GM23338 (cell line): Measurements from ENCODE around the gene TNFAIP8L3. TPM values are rescaled to one million over a fixed set of nuclear protein-coding genes. Genes with fewer than 3 reads are reported as not detected.

Source experiments
- ATAC-seq: fragments of 200-7000 bp; cut with Tn5 transposase; 3 replicates; pipeline ENCODE4 v1.9.1; 2020
- DNase-seq: peaks from one replicate; pipeline ENCODE4 v3.0.0-alpha.2; 2015; ENCODE audit warnings: low spot score
- H2AFZ ChIP-seq: fragments of 200-600 bp; sonication (generic); 2 replicates; pipeline ENCODE4 v1.8.0; 2016; ENCODE audit warnings: antibody characterized with exemption, mild to moderate bottlenecking, moderate library complexity
- H3F3A ChIP-seq: fragments of 200-600 bp; sonication (generic); replicated peaks from 2 replicates; pipeline ENCODE4 v1.8.0; 2017; ENCODE audit warnings: antibody characterized with exemption, mixed run types, low read depth
- H3K27ac ChIP-seq: fragments of 200-600 bp; sonication (generic); 2 replicates; pipeline ENCODE4 v1.6.1; 2016; ENCODE audit warnings: low read depth
- H3K27me3 ChIP-seq: fragments of 200-600 bp; sonication (generic); 2 replicates; pipeline ENCODE4 v1.8.0; 2016; ENCODE audit warnings: mild to moderate bottlenecking, mixed run types, moderate library complexity; ENCODE audit not compliant: insufficient read depth
- H3K36me3 ChIP-seq: fragments of 200-600 bp; sonication (generic); 2 replicates; pipeline ENCODE4 v1.8.0; 2016; ENCODE audit warnings: mild to moderate bottlenecking; ENCODE audit not compliant: insufficient read depth
- H3K4me1 ChIP-seq: fragments of 200-600 bp; sonication (generic); 2 replicates; pipeline ENCODE4 v1.8.0; 2016; ENCODE audit warnings: mild to moderate bottlenecking, moderate library complexity; ENCODE audit not compliant: insufficient read depth
- H3K4me2 ChIP-seq: fragments of 200-600 bp; sonication (generic); 2 replicates; pipeline ENCODE4 v1.7.1; 2017; ENCODE audit warnings: mixed run types
- H3K4me3 ChIP-seq: fragments of 200-600 bp; sonication (generic); 2 replicates; pipeline ENCODE4 v1.6.1; 2016; ENCODE audit warnings: mixed run types
- H3K79me2 ChIP-seq: fragments of 200-600 bp; sonication (generic); replicated peaks from 2 replicates; pipeline ENCODE4 v1.8.0; 2017; ENCODE audit warnings: mild to moderate bottlenecking; ENCODE audit not compliant: insufficient read depth
- H3K9me2 ChIP-seq: fragments of 200-600 bp; sonication (generic); 2 replicates; pipeline ENCODE4 v1.8.0; 2017; ENCODE audit not compliant: insufficient read depth
- H4K20me1 ChIP-seq: fragments of 200-600 bp; sonication (generic); replicated peaks from 2 replicates; pipeline ENCODE4 v1.8.0; 2017; ENCODE audit warnings: mild to moderate bottlenecking; ENCODE audit not compliant: insufficient read depth
- H3K27ac Mint-ChIP-seq: 2 replicates; pipeline ENCODE4 v1.8.0; 2020; ENCODE audit warnings: inconsistent platforms, mild to moderate bottlenecking, moderate library complexity, mixed read lengths
- H3K27me3 Mint-ChIP-seq: 3 replicates; pipeline ENCODE4 v1.8.0; 2022; ENCODE audit warnings: low read depth, mild to moderate bottlenecking, moderate library complexity, mixed read lengths, inconsistent platforms; ENCODE audit not compliant: insufficient read depth, poor library complexity
- H3K36me3 Mint-ChIP-seq: 3 replicates; pipeline ENCODE4 v1.8.0; 2021; ENCODE audit warnings: low read depth, mild to moderate bottlenecking, inconsistent platforms, moderate library complexity, mixed read lengths
- H3K4me1 Mint-ChIP-seq: 3 replicates; pipeline ENCODE4 v1.8.0; 2020; ENCODE audit warnings: mild to moderate bottlenecking, inconsistent platforms, mixed read lengths
- H3K4me3 Mint-ChIP-seq: 3 replicates; pipeline ENCODE4 v1.8.0; 2021; ENCODE audit warnings: moderate library complexity, mild to moderate bottlenecking, inconsistent platforms, mixed read lengths
- H3K9me3 Mint-ChIP-seq: 3 replicates; pipeline ENCODE4 v1.8.0; 2020; ENCODE audit warnings: moderate library complexity, mild to moderate bottlenecking, inconsistent platforms, mixed read lengths
- CREB1 ChIP-seq: fragments of 250-450 bp; sonication (Bioruptor Pico); IDR thresholded peaks from 2 replicates; pipeline ENCODE4 v1.5.0; 2020; ENCODE audit warnings: low read depth, mild to moderate bottlenecking, moderate library complexity
- EZH2 ChIP-seq: fragments of 200-600 bp; sonication (generic); IDR thresholded peaks from one replicate; pipeline ENCODE4 v1.8.0; 2017; ENCODE audit warnings: antibody characterized with exemption, mild to moderate bottlenecking, low read depth; ENCODE audit not compliant: unreplicated experiment
- EZH2phosphoT487 ChIP-seq: fragments of 200-600 bp; sonication (generic); IDR thresholded peaks from one replicate; pipeline ENCODE4 v1.8.1; 2018; ENCODE audit warnings: antibody characterized with exemption; ENCODE audit not compliant: unreplicated experiment
- JUNB ChIP-seq: IDR thresholded peaks from one replicate; pipeline ENCODE4 v1.6.1; 2016; ENCODE audit warnings: antibody characterized with exemption; ENCODE audit not compliant: unreplicated experiment
- NANOG ChIP-seq: IDR thresholded peaks from 2 replicates; pipeline ENCODE4 v1.6.1; 2016; ENCODE audit warnings: antibody characterized with exemption, borderline replicate concordance
- POLR2AphosphoS5 ChIP-seq: IDR thresholded peaks from 2 replicates; pipeline ENCODE4 v1.6.1; 2016; ENCODE audit warnings: antibody characterized with exemption, low read depth
- STAT1 ChIP-seq: IDR thresholded peaks from one replicate; pipeline ENCODE4 v1.6.1; 2016; ENCODE audit warnings: antibody characterized with exemption; ENCODE audit not compliant: unreplicated experiment
- ZNF114 ChIP-seq: fragments of 250-450 bp; sonication (Bioruptor Pico); IDR thresholded peaks from 2 replicates; pipeline ENCODE4 v1.5.0; 2020; ENCODE audit warnings: mild to moderate bottlenecking, moderate library complexity
- ZNF331 ChIP-seq: fragments of 250-450 bp; sonication (Bioruptor Pico); IDR thresholded peaks from 2 replicates; pipeline ENCODE4 v1.5.0; 2020; ENCODE audit warnings: low read depth, mild to moderate bottlenecking, moderate library complexity
- polyA plus RNA-seq: library from polyadenylated mRNA; unstranded; fragments of >200 nt; fragmentation: Nextera tagmentation; extraction: Ambion mirVana; gene quantifications from 2 replicates; pipeline ENCODE4 v1.2.1, GENCODE V29; 2016
- total RNA-seq: library from RNA; depleted of rRNA; stranded (reverse); fragments of >200 nt; shearing (Covaris generic); gene quantifications from 2 replicates; pipeline ENCODE4 v1.2.3, GENCODE V29; 2014
- TF ChIP-seq, protein P1 (sequence below): IDR thresholded peaks from one replicate; pipeline ENCODE4 v1.6.1; 2018; ENCODE audit warnings: antibody characterized with exemption; ENCODE audit not compliant: unreplicated experiment
- TF ChIP-seq, protein P2 (sequence below): fragments of 250-450 bp; sonication (Bioruptor Pico); IDR thresholded peaks from 2 replicates; pipeline ENCODE4 v1.5.0; 2020; ENCODE audit warnings: mild to moderate bottlenecking, moderate library complexity
- TF ChIP-seq, protein P3 (sequence below): IDR thresholded peaks from 2 replicates; pipeline ENCODE4 v1.6.1; 2016; ENCODE audit warnings: antibody characterized with exemption
- TF ChIP-seq, protein P4 (sequence below), 2 experiments: fragments of 200-600 bp in 1 of 2; sonication (generic) in 1 of 2; conservative IDR thresholded peaks; 2 replicates each; pipeline versions ENCODE4 v1.5.1 to v1.6.1; 2016 to 2017; ENCODE audit warnings: antibody characterized with exemption in 2 of 2, low read depth in 2 of 2, mild to moderate bottlenecking in 2 of 2, moderate library complexity in 1 of 2

Gene TNFAIP8L3
- total and polyA plus RNA-seq, 2 experiments from 2014 or later = 0.23 to 0.31 TPM

DNA sequence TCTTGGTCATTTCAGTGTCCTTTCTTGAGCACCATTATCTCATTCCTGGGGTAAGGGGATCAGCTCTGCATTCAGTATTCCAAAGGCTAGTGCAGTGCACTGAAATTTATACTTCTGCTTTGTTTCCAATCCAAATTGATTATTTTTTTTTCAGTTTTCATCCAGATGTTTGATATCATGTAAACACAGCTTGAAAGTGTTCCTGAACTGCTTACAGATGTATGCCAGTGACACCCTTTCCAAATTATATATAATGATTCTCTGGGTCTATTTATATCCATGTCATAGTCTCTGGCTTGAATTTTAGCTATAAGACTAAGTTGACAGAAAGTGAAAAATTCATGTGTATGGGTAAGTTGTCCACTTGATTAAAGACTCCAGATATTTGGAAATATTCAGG is 11.8 kb upstream of the TNFAIP8L3 start:
- Histone ChIP-seq H3K9me2 (no peaks in the 10 kb centered on the region), H3K4me2 (no peak overlapping the region), H3K4me1 (no peaks in the 10 kb centered on the region), H2AFZ (no peak overlapping the region), H3K4me3 (no peak overlapping the region), H4K20me1 (no peaks in the 10 kb centered on the region; the same call in 1 of the 2 replicates), H3K79me2 (no peaks in the 10 kb centered on the region), H3K27ac (no peak overlapping the region), H3K36me3 (no peaks in the 10 kb centered on the region), H3F3A (no peaks in the 10 kb centered on the region), H3K27me3 (no peaks in the 10 kb centered on the region)
- Mint-ChIP-seq H3K4me1 (peaks cover 10% of the 10 kb centered on the region), H3K9me3 (no peaks in the 10 kb centered on the region), H3K27me3 (no peaks in the 10 kb centered on the region), H3K4me3 (no peak overlapping the region), H3K36me3 (no peaks in the 10 kb centered on the region), H3K27ac (no peak overlapping the region)
- TF ChIP-seq, protein P1, sequence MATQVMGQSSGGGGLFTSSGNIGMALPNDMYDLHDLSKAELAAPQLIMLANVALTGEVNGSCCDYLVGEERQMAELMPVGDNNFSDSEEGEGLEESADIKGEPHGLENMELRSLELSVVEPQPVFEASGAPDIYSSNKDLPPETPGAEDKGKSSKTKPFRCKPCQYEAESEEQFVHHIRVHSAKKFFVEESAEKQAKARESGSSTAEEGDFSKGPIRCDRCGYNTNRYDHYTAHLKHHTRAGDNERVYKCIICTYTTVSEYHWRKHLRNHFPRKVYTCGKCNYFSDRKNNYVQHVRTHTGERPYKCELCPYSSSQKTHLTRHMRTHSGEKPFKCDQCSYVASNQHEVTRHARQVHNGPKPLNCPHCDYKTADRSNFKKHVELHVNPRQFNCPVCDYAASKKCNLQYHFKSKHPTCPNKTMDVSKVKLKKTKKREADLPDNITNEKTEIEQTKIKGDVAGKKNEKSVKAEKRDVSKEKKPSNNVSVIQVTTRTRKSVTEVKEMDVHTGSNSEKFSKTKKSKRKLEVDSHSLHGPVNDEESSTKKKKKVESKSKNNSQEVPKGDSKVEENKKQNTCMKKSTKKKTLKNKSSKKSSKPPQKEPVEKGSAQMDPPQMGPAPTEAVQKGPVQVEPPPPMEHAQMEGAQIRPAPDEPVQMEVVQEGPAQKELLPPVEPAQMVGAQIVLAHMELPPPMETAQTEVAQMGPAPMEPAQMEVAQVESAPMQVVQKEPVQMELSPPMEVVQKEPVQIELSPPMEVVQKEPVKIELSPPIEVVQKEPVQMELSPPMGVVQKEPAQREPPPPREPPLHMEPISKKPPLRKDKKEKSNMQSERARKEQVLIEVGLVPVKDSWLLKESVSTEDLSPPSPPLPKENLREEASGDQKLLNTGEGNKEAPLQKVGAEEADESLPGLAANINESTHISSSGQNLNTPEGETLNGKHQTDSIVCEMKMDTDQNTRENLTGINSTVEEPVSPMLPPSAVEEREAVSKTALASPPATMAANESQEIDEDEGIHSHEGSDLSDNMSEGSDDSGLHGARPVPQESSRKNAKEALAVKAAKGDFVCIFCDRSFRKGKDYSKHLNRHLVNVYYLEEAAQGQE = no peak
- TF ChIP-seq, protein P2, sequence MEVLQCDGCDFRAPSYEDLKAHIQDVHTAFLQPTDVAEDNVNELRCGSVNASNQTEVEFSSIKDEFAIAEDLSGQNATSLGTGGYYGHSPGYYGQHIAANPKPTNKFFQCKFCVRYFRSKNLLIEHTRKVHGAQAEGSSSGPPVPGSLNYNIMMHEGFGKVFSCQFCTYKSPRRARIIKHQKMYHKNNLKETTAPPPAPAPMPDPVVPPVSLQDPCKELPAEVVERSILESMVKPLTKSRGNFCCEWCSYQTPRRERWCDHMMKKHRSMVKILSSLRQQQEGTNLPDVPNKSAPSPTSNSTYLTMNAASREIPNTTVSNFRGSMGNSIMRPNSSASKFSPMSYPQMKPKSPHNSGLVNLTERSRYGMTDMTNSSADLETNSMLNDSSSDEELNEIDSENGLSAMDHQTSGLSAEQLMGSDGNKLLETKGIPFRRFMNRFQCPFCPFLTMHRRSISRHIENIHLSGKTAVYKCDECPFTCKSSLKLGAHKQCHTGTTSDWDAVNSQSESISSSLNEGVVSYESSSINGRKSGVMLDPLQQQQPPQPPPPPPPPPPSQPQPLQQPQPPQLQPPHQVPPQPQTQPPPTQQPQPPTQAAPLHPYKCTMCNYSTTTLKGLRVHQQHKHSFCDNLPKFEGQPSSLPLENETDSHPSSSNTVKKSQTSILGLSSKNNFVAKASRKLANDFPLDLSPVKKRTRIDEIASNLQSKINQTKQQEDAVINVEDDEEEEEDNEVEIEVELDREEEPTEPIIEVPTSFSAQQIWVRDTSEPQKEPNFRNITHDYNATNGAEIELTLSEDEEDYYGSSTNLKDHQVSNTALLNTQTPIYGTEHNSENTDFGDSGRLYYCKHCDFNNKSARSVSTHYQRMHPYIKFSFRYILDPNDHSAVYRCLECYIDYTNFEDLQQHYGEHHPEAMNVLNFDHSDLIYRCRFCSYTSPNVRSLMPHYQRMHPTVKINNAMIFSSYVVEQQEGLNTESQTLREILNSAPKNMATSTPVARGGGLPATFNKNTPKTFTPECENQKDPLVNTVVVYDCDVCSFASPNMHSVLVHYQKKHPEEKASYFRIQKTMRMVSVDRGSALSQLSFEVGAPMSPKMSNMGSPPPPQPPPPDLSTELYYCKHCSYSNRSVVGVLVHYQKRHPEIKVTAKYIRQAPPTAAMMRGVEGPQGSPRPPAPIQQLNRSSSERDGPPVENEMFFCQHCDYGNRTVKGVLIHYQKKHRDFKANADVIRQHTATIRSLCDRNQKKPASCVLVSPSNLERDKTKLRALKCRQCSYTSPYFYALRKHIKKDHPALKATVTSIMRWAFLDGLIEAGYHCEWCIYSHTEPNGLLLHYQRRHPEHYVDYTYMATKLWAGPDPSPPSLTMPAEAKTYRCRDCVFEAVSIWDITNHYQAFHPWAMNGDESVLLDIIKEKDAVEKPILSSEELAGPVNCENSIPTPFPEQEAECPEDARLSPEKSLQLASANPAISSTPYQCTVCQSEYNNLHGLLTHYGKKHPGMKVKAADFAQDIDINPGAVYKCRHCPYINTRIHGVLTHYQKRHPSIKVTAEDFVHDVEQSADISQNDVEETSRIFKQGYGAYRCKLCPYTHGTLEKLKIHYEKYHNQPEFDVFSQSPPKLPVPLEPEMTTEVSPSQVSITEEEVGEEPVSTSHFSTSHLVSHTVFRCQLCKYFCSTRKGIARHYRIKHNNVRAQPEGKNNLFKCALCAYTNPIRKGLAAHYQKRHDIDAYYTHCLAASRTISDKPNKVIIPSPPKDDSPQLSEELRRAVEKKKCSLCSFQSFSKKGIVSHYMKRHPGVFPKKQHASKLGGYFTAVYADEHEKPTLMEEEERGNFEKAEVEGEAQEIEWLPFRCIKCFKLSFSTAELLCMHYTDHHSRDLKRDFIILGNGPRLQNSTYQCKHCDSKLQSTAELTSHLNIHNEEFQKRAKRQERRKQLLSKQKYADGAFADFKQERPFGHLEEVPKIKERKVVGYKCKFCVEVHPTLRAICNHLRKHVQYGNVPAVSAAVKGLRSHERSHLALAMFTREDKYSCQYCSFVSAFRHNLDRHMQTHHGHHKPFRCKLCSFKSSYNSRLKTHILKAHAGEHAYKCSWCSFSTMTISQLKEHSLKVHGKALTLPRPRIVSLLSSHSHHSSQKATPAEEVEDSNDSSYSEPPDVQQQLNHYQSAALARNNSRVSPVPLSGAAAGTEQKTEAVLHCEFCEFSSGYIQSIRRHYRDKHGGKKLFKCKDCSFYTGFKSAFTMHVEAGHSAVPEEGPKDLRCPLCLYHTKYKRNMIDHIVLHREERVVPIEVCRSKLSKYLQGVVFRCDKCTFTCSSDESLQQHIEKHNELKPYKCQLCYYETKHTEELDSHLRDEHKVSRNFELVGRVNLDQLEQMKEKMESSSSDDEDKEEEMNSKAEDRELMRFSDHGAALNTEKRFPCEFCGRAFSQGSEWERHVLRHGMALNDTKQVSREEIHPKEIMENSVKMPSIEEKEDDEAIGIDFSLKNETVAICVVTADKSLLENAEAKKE (CRISPR knock-in tag) = no peak
- TF ChIP-seq JUNB = no peak
- TF ChIP-seq ZNF114 (CRISPR knock-in tag) = no peak
- TF ChIP-seq CREB1 (CRISPR knock-in tag) = no peak
- TF ChIP-seq, protein P3, sequence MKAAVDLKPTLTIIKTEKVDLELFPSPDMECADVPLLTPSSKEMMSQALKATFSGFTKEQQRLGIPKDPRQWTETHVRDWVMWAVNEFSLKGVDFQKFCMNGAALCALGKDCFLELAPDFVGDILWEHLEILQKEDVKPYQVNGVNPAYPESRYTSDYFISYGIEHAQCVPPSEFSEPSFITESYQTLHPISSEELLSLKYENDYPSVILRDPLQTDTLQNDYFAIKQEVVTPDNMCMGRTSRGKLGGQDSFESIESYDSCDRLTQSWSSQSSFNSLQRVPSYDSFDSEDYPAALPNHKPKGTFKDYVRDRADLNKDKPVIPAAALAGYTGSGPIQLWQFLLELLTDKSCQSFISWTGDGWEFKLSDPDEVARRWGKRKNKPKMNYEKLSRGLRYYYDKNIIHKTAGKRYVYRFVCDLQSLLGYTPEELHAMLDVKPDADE = no peak
- TF ChIP-seq POLR2AphosphoS5 = no peak
- TF ChIP-seq, protein P4, sequence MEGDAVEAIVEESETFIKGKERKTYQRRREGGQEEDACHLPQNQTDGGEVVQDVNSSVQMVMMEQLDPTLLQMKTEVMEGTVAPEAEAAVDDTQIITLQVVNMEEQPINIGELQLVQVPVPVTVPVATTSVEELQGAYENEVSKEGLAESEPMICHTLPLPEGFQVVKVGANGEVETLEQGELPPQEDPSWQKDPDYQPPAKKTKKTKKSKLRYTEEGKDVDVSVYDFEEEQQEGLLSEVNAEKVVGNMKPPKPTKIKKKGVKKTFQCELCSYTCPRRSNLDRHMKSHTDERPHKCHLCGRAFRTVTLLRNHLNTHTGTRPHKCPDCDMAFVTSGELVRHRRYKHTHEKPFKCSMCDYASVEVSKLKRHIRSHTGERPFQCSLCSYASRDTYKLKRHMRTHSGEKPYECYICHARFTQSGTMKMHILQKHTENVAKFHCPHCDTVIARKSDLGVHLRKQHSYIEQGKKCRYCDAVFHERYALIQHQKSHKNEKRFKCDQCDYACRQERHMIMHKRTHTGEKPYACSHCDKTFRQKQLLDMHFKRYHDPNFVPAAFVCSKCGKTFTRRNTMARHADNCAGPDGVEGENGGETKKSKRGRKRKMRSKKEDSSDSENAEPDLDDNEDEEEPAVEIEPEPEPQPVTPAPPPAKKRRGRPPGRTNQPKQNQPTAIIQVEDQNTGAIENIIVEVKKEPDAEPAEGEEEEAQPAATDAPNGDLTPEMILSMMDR (conservative IDR thresholded peaks at IDR 0.05; ENCODE audit: low read depth in 2 of 2) = no peak
- no peak for TF ChIP-seq EZH2
- TF ChIP-seq EZH2phosphoT487 = no peak
- no peak for TF ChIP-seq ZNF331 (CRISPR knock-in tag)
- no peak for TF ChIP-seq NANOG
- TF ChIP-seq STAT1 = no peak
- ATAC-seq (no peak), DNase-seq (no peak)
